SK-N-SH treated with all-trans-retinoic acid at 6 μM for 48 hours (cell line): ENCODE data around the gene NAA60.

Experiments
- ATAC-seq: fragments of 200-7000 bp; cut with Tn5 transposase; 3 replicates; pipeline ENCODE4 v1.9.1; 2020; ENCODE audit warnings: mild to moderate bottlenecking, moderate library complexity
- BACH2 ChIP-seq: fragments of 250-450 bp; sonication (Bioruptor Pico); IDR thresholded peaks from 2 replicates; pipeline ENCODE4 v1.9.0; 2021; ENCODE audit warnings: mild to moderate bottlenecking, borderline replicate concordance
- CSDC2 ChIP-seq: fragments of 250-450 bp; sonication (Bioruptor Pico); IDR thresholded peaks from 2 replicates; pipeline ENCODE4 v1.5.0; 2020; ENCODE audit warnings: mild to moderate bottlenecking, moderate library complexity
- CSRNP3 ChIP-seq: fragments of 250-450 bp; sonication (Bioruptor Pico); IDR thresholded peaks from 2 replicates; pipeline ENCODE4 v1.5.1; 2021; ENCODE audit warnings: mild to moderate bottlenecking, moderate library complexity
- GLIS3 ChIP-seq: fragments of 250-450 bp; sonication (Bioruptor Pico); IDR thresholded peaks from 2 replicates; pipeline ENCODE4 v1.5.0; 2020; ENCODE audit warnings: mild to moderate bottlenecking, moderate library complexity
- ISL1 ChIP-seq: fragments of 250-450 bp; sonication (Bioruptor Pico); IDR thresholded peaks from 2 replicates; pipeline ENCODE4 v2.1.2; 2022; ENCODE audit warnings: mild to moderate bottlenecking, moderate library complexity
- OSR1 ChIP-seq: fragments of 250-450 bp; sonication (Bioruptor Pico); IDR thresholded peaks from 2 replicates; pipeline ENCODE4 v1.8.0; 2022; ENCODE audit warnings: moderate library complexity, mild to moderate bottlenecking, inconsistent platforms
- PATZ1 ChIP-seq: fragments of 250-450 bp; sonication (Bioruptor Pico); IDR thresholded peaks from 2 replicates; pipeline ENCODE4 v1.8.0; 2020; ENCODE audit warnings: mild to moderate bottlenecking, moderate library complexity, borderline replicate concordance
- POU6F1 ChIP-seq: fragments of 250-450 bp; sonication (Bioruptor Pico); IDR thresholded peaks from 2 replicates; pipeline ENCODE4 v1.8.0; 2021; ENCODE audit warnings: low read depth, mild to moderate bottlenecking, moderate library complexity, borderline replicate concordance
- PPARA ChIP-seq: fragments of 250-450 bp; sonication (Bioruptor Pico); IDR thresholded peaks from 2 replicates; pipeline ENCODE4 v1.5.0; 2020; ENCODE audit warnings: mild to moderate bottlenecking, borderline replicate concordance
- RARB ChIP-seq: fragments of 250-450 bp; sonication (Bioruptor Pico); IDR thresholded peaks from 2 replicates; pipeline ENCODE4 v1.8.0; 2021; ENCODE audit warnings: mild to moderate bottlenecking, moderate library complexity
- SNAI2 ChIP-seq: fragments of 250-450 bp; sonication (Bioruptor Pico); IDR thresholded peaks from 2 replicates; pipeline ENCODE4 v1.5.0; 2020; ENCODE audit warnings: mild to moderate bottlenecking, moderate library complexity
- TCF4 ChIP-seq: fragments of 250-450 bp; sonication (Bioruptor Pico); IDR thresholded peaks from 2 replicates; pipeline ENCODE4 v1.8.0; 2021; ENCODE audit warnings: mild to moderate bottlenecking, moderate library complexity, borderline replicate concordance
- TOX ChIP-seq: fragments of 250-450 bp; sonication (Bioruptor Pico); IDR thresholded peaks from 2 replicates; pipeline ENCODE4 v1.8.0; 2021; ENCODE audit warnings: mild to moderate bottlenecking, moderate library complexity, borderline replicate concordance
- TSHZ2 ChIP-seq: fragments of 250-450 bp; sonication (Bioruptor Pico); IDR thresholded peaks from 2 replicates; pipeline ENCODE4 v1.5.0; 2020; ENCODE audit warnings: mild to moderate bottlenecking, moderate library complexity
- ZC3H10 ChIP-seq: fragments of 250-450 bp; sonication (Bioruptor Pico); IDR thresholded peaks from 2 replicates; pipeline ENCODE4 v1.5.1; 2021; ENCODE audit warnings: mild to moderate bottlenecking, moderate library complexity
- ZFP3 ChIP-seq: fragments of 250-450 bp; sonication (Bioruptor Pico); IDR thresholded peaks from 2 replicates; pipeline ENCODE4 v1.5.0; 2020; ENCODE audit warnings: mild to moderate bottlenecking, moderate library complexity
- ZFP30 ChIP-seq: fragments of 450-650 bp; formaldehyde crosslinking; IDR thresholded peaks from 2 replicates; pipeline ENCODE4 v1.5.0; 2022; ENCODE audit warnings: mild to moderate bottlenecking, moderate library complexity
- ZNF565 ChIP-seq: fragments of 450-650 bp; formaldehyde crosslinking; conservative IDR thresholded peaks from 2 replicates; pipeline ENCODE4 v1.5.0; 2020; ENCODE audit warnings: low read depth, mild to moderate bottlenecking, moderate library complexity
- ZNF70 ChIP-seq: fragments of 450-650 bp; formaldehyde crosslinking; IDR thresholded peaks from 2 replicates; pipeline ENCODE4 v1.5.0; 2020; ENCODE audit warnings: mild to moderate bottlenecking, moderate library complexity
- ZNF8 ChIP-seq: fragments of 450-650 bp; formaldehyde crosslinking; IDR thresholded peaks from 2 replicates; pipeline ENCODE4 v1.5.0; 2020; ENCODE audit warnings: mild to moderate bottlenecking, moderate library complexity

The NAA60 gene

GRCh38 chr16:3480901-3481695, 37.6 kb downstream of the NAA60 start:
- ATAC-seq, result no peak; the same call in 2 of the 3 replicates
- TF ChIP-seq PATZ1 (CRISPR knock-in tag) (no peak), TCF4 (CRISPR knock-in tag) (no peak), SNAI2 (CRISPR knock-in tag) (no peak), PPARA (CRISPR knock-in tag) (no peak), ISL1 (CRISPR knock-in tag) (no peak), BACH2 (no peak), ZC3H10 (CRISPR knock-in tag) (no peak), ZFP3 (CRISPR knock-in tag) (no peak), OSR1 (no peak), RARB (CRISPR knock-in tag) (no peak), ZFP30 (CRISPR knock-in tag) (no peak), CSDC2 (CRISPR knock-in tag) (no peak), TSHZ2 (CRISPR knock-in tag) (no peak), CSRNP3 (CRISPR knock-in tag) (no peak), POU6F1 (CRISPR knock-in tag) (no peak), GLIS3 (no peak), ZNF565 (CRISPR knock-in tag) (no peak), ZNF70 (CRISPR knock-in tag) (no peak), ZNF8 (CRISPR knock-in tag) (no peak), TOX (CRISPR knock-in tag) (no peak)

- ATAC-seq, result no peak
- TF ChIP-seq RARB (CRISPR knock-in tag), result no peak
- TF ChIP-seq PATZ1 (CRISPR knock-in tag), result no peak
- no peak for TF ChIP-seq ZFP30 (CRISPR knock-in tag)
- TF ChIP-seq TCF4 (CRISPR knock-in tag), result peak; percentile 74
- no peak for TF ChIP-seq TSHZ2 (CRISPR knock-in tag)
- no peak for TF ChIP-seq OSR1
- TF ChIP-seq ZNF8 (CRISPR knock-in tag), result no peak
- TF ChIP-seq, all 23 proteins: peak for 1
These were observed 38.5 kb downstream of the NAA60 start for GRCh38 chr16:3481696-3482658.
